Right renal cortex interstitium (tissue), 3 donors: ENCODE measurements around the gene CHAD. TPM values are rescaled to one million over a fixed set of nuclear protein-coding genes. Genes with fewer than 3 reads are reported as not detected.
"Not testable (repeated sequence)": the region's sequence is repeated elsewhere in the genome, so short reads cannot be mapped to it uniquely, and the experiment has no call there.

Experiments used
- DNase-seq, 3 donors: peaks; one replicate each; pipeline ENCODE4 v3.0.0-alpha.2; 2013; ENCODE audit warnings: low read depth in 3 of 3, low spot score in 2 of 3
- polyA plus RNA-seq, 3 donors: library from polyadenylated mRNA; unstranded; fragments of 120-200 nt; gene quantifications; one replicate each; pipeline ENCODE4 v1.2.1, GENCODE V29; 2013; ENCODE audit not compliant: insufficient read length in 3 of 3

The CHAD gene
- polyA plus RNA-seq, 3 donors = 0.86 to 2.3 (median 1.0) TPM

DNA sequence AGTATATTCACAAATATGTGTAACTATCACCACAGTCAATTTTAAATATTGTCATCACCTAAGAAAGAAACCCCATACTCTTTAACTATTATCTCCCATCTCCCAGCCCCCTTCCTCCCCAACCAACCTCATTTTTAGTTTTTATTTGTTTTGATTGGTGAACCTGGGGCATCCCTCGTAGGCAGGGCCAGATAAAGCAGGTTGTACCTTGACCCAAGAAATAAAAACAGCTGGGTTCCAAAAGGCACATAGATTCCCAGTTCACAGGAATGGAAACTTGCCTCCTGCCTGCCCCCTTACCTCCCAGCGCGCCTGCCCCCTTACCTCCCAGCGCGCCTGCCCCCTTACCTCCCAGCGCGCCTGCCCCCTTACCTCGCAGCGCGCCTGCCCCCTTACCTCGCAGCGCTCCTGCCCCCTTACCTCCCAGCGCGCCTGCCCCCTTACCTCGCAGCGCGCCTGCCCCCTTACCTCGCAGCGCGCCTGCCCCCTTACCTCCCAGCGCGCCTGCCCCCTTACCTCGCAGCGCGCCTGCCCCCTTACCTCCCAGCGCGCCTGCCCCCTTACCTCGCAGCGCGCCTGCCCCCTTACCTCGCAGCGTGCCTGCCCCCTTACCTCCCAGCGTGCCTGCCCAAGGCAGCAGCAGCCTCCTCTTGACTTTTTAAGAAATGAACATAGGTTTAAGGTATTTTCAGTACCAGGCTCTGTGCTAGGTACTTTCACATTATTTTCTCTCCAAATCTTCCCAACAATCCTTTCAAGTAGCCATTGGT is 7.3 kb upstream of the CHAD start:
- DNase-seq = not testable (repeated sequence)

DNA sequence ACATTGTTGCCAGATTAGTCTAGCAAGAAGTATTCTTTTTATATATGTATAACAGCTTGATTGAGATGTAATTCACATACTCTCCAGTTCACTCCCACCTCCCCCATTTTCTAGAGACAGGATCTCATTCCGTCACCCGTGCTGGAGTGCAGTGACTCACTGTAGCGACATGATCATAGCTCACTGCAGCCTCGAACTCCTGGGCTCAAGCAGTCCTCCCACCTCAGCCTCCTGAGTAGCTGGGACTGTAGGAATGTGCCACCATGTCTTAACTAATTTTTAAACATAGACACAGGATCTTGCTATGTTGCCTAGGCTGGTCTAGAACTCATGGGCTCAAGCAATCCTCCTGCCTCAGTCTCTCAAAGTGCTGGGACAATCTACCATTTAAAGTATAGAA is 6.7 kb upstream of the CHAD start:
- no peak for DNase-seq

- no peak for DNase-seq
Observed at GRCh38 chr17:50474523-50474922, 5.8 kb upstream of the CHAD start.

DNA sequence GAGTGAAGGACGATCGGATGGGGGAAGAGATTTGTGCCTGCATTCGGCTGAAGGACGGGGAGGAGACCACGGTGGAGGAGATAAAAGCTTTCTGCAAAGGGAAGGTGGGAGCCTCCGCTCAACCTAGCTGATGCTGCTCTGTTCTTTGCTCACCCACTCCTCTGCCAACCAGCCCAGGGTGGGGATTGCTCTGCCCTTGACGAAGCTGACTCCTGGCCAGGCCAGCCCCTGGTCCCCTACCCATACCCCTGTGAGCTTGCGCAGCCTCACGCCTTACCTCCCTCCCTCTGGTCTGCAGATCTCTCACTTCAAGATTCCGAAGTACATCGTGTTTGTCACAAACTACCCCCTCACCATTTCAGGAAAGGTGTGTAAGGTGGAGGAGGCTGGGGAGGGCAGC is 5.2 kb upstream of the CHAD start:
- no peak for DNase-seq

DNA sequence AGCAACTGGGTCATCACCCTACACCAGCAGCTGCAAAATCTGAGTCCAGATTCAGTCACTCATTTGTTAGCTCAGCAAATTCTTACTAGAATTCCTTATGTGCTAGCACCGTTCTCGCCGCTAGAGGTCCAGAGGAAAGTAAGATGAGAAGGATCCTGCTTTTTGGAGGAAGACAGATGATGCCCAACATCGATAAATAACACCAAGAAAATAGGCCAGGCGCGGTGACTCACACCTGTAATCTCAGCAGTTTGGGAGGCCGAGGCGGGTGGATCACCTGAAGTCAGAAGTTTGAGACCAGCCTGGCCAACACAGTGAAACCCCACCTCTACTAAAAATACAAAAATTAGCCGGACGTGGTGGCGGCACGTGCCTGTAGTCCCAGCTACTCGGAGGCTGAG is 4.1 kb upstream of the CHAD start:
- DNase-seq = not testable (repeated sequence)

DNA sequence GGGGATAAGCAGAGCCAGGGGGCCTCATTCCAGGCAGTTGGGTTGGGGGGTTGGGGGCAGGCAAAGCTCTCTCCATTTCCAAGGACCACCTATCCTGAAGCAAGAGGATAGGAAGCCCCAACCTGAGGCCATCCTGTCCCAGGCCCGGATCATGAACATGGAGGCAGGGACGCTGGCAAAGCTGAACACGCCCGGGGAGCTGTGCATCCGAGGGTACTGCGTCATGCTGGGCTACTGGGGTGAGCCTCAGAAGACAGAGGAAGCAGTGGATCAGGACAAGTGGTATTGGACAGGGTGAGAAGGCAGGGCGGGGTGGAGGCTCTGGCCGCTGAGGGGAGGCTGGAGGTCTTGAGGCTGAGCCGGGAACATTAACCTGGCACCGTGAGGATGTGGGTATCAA is 3.6 kb upstream of the CHAD start:
- no peak for DNase-seq

GRCh38 chr17:50471009-50471905 is 2.6 kb upstream of the CHAD start:
- no peak for DNase-seq

- no peak for DNase-seq
Observed at GRCh38 chr17:50470426-50470825, 1.7 kb upstream of the CHAD start.

DNA sequence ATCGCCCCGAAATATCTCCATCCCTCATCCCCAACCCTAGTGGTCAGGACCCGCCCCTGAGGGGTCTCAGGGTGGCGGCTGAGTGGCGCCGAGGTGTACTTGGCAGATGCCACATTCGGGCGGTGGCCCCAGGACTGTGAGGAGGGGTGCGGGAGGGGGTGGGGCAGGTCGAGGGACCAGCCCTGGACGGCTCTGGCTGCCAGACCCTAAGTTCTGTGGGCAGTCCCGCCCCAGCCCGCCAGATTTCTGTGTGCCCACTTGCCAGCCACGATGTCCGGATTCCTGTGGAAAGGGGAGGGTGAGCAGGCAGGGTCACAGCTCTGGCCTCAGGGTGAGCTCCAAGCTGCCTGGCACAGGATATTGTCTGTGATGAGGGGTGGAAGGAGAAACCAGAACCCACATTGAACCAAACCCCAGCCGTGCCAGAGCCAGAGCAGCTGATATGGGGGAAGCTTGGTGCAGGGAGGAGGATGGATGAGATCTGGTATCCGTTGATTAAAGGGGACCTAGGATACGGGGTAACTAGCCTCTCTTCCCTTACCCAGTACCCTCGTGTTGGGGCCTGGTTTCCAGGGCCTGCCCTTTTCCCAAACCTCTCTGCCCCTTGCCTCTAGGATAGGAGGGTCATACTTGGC is 1.1 kb upstream of the CHAD start:
- no peak for DNase-seq

DNA sequence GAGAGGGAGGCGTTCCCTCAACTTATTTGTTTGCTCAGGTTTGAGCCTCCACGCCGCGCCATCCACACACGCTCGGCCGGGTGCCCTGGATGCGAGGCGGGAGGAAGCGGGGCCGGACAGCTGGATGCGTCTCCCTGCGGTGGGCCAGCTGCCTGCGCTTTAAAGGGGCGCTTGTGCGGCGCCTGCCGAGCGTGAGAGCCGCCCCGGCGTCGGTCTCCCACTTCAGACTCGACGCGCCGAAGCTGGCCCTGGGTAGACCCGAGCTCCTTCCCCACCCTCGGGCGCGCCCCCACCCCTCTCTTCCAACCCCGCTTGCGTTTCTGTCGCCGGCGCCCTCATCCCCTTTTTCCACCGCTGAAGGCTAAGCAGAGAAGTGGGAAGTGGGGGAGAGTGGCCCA is 527 bp upstream of the CHAD start:
- no peak for DNase-seq

GRCh38 chr17:50467855-50468303 is 801 bp downstream of the CHAD start:
- no peak for DNase-seq

GRCh38 chr17:50467114-50467854 is 1.4 kb downstream of the CHAD start:
- DNase-seq = no peak

GRCh38 chr17:50466371-50467113 is 2.1 kb downstream of the CHAD start:
- DNase-seq = no peak

GRCh38 chr17:50465635-50466034 is 3.0 kb downstream of the CHAD start:
- no peak for DNase-seq

- DNase-seq = no peak
Observed at GRCh38 chr17:50465171-50465570, 3.5 kb downstream of the CHAD start.

DNA sequence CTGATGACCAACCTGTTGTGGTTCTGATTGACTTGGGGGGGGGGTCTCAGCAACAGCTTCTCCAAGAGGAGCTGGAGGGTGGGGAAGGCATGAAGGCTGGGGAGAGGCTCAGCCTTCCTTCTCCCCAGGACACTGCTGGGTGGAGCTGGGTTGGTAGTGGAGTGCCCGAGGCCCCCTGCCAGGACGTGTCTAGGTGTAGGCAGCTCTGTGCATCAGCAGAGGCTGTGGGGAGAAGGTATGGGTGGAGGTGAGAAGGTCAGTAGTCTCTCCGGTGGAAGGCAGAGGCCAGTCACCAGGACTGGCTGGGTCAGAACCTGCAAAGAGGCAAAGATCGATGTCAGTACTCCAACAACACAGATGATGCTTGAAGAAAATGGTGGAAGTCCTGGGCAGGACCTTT is 3.9 kb downstream of the CHAD start:
- no peak for DNase-seq

- DNase-seq = no peak
Observed at GRCh38 chr17:50464121-50464520, 4.6 kb downstream of the CHAD start.

GRCh38 chr17:50462446-50462845 is 6.2 kb downstream of the CHAD start:
- DNase-seq = no peak

DNA sequence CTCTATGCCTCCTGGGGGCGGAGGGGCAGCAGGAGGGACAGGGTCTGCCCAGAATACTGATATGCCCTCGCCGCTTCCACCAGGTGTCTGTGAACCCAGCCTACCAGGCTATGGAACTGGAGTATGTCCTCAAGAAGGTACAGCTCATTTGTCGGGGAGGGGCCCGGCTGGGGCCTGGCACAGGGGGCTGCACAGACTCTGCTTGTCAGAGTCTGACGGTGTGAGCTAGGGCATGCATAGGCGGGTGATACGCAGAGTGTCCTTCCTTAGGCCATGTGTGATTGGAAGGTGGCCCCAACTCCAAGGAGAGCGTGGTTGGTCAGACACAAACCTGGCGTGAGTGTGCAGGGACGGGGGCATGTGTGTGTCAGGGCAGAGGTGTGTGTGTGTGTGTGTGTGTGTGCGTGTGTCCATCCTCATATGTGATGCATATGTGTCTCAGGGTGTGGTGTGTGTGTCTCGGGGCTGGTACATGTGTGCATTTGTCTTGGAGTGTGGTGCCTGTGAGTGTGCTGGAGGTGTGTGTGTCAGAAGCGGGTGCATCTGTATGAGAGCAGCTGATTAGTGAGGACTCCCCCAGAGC is 7.0 kb downstream of the CHAD start:
- no peak for DNase-seq
